A673 (cell line): Measurements from ENCODE around the gene ZNF319.

Experiments
- EZH2 ChIP-seq: fragments of 200-600 bp; sonication (generic); IDR thresholded peaks from 2 replicates; pipeline ENCODE4 v1.6.1; 2017; ENCODE audit warnings: borderline replicate concordance, low read depth, mild to moderate bottlenecking, mixed read lengths, antibody characterized with exemption, low read length; ENCODE audit not compliant: poor library complexity, severe bottlenecking
- TF ChIP-seq, protein P1 (sequence below): fragments of 300-800, 200-600 bp; sonication (generic); conservative IDR thresholded peaks from 2 replicates; pipeline ENCODE4 v1.5.1; 2017; ENCODE audit warnings: low read depth, mild to moderate bottlenecking, antibody characterized with exemption, low read length, moderate library complexity, mixed read lengths

DNA sequence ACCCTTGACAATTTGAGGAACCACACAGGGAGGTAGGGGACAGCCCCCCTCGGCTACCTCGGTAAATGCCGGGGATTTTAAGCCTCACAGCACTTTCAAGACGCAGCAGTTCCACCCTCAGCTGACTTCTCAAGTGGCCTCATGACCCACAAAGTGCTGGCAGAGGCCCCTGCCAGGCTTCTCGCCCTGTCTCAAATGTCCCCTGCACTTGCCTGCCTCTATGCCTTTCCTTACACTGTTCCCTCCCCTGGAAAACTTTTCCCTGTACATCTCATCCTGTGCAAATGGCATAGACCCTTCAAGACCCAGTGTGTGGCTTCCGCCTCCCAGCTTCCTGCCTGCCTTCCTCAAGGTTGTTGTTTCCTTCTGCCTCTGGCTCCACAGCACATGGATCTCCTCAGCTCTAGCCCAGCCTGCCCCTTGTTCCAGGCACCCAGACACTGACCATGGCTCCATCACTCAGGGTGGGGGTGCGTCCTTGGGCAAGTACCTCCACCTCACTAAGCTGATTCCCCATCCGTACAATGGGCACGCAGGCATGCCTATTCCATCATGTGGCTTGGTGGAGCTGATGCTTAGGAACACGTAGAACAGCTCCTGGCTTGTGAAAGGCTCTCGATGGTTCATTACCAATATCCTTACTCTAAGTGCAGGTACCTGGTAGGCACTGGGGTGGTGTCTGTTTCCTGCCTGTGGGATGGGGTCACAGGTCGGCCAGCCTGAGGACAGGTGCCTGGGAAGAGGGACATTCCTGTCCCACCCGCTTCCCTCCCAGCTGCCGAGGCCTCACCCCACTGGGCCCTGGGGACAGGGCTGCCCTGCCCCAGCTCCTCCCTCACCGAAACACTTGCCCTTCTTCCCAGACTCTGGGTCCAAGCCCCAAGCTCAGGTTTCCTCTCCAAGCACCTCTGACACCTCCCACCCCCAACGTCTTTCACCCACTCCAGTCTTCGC, 49.0 kb upstream of the ZNF319 start:
- TF ChIP-seq, protein P1, sequence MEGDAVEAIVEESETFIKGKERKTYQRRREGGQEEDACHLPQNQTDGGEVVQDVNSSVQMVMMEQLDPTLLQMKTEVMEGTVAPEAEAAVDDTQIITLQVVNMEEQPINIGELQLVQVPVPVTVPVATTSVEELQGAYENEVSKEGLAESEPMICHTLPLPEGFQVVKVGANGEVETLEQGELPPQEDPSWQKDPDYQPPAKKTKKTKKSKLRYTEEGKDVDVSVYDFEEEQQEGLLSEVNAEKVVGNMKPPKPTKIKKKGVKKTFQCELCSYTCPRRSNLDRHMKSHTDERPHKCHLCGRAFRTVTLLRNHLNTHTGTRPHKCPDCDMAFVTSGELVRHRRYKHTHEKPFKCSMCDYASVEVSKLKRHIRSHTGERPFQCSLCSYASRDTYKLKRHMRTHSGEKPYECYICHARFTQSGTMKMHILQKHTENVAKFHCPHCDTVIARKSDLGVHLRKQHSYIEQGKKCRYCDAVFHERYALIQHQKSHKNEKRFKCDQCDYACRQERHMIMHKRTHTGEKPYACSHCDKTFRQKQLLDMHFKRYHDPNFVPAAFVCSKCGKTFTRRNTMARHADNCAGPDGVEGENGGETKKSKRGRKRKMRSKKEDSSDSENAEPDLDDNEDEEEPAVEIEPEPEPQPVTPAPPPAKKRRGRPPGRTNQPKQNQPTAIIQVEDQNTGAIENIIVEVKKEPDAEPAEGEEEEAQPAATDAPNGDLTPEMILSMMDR: no peak
- no peak for TF ChIP-seq EZH2
